ENCODE measurements around the gene ABCA5.

ABCA5 gene

GRCh38 chr17:69336580-69336979, 9.6 kb upstream of the ABCA5 start:
- H3K4me1 ChIP-seq (ENCODE audit: insufficient read depth, low read length), result no peaks in the 10 kb centered on the region
- ATAC-seq (ENCODE audit: insufficient read depth, low read depth), result no peak

GRCh38 chr17:69335058-69335457, 8.1 kb upstream of the ABCA5 start:
- Histone ChIP-seq H3K9me3 (ENCODE audit: insufficient read depth, low read length, severe bottlenecking) (peaks cover 9% of the 10 kb centered on the region), H3K27ac (ENCODE audit: low read length) (no peak overlapping the region), H3K4me1 (ENCODE audit: insufficient read depth, low read length) (no peaks in the 10 kb centered on the region), H3K27me3 (ENCODE audit: insufficient read depth, low read length, poor library complexity) (peaks cover 5% of the 10 kb centered on the region), H3K79me2 (ENCODE audit: insufficient read depth, low read length) (no peaks in the 10 kb centered on the region), H3K4me2 (ENCODE audit: insufficient read depth, low read length) (no peak overlapping the region), H2AFZ (ENCODE audit: low read depth, low read length) (no peak overlapping the region), H3K36me3 (ENCODE audit: insufficient read depth, low read length) (no peaks in the 10 kb centered on the region), H3K4me3 (ENCODE audit: low read depth in 1 of 2, low read length in 2 of 2) (no peak overlapping the region), H4K20me1 (ENCODE audit: insufficient read depth, low read length) (no peaks in the 10 kb centered on the region), H3K9ac (ENCODE audit: low read depth, low read length) (no peak overlapping the region)
- TF ChIP-seq CTCF (IDR thresholded peaks at IDR 0.05; ENCODE audit: borderline replicate concordance, extremely low read depth, low read length, poor library complexity, severe bottlenecking) (peak; percentile 15), EZH2 (IDR thresholded peaks at IDR 0.05; ENCODE audit: borderline replicate concordance, low read depth, low read length, severe bottlenecking) (no peak)
- ATAC-seq (ENCODE audit: insufficient read depth, low read depth), result no peak
- DNase-seq, result no peak

More at GRCh38 chr17:69336580-69336979, 9.6 kb upstream of the ABCA5 start:
- no peaks in the 10 kb centered on the region for H3K79me2 ChIP-seq (ENCODE audit: insufficient read depth, low read length)
- H2AFZ ChIP-seq (ENCODE audit: low read depth, low read length), result no peak overlapping the region
- no peak overlapping the region for H3K27ac ChIP-seq (ENCODE audit: low read length)
- DNase-seq, result no peak
- H4K20me1 ChIP-seq (ENCODE audit: insufficient read depth, low read length), result no peaks in the 10 kb centered on the region
- TF ChIP-seq EZH2 (IDR thresholded peaks at IDR 0.05; ENCODE audit: borderline replicate concordance, low read depth, low read length, severe bottlenecking), result no peak
- TF ChIP-seq CTCF (IDR thresholded peaks at IDR 0.05; ENCODE audit: borderline replicate concordance, extremely low read depth, low read length, poor library complexity, severe bottlenecking), result no peak
- no peak overlapping the region for H3K4me3 ChIP-seq (ENCODE audit: low read depth in 1 of 2, low read length in 2 of 2)
- no peak overlapping the region for H3K4me2 ChIP-seq (ENCODE audit: insufficient read depth, low read length)
- no peaks in the 10 kb centered on the region for H3K36me3 ChIP-seq (ENCODE audit: insufficient read depth, low read length)
- H3K27me3 ChIP-seq (ENCODE audit: insufficient read depth, low read length, poor library complexity), result peaks cover 8% of the 10 kb centered on the region
- peaks cover 9% of the 10 kb centered on the region for H3K9me3 ChIP-seq (ENCODE audit: insufficient read depth, low read length, severe bottlenecking)
- no peak overlapping the region for H3K9ac ChIP-seq (ENCODE audit: low read depth, low read length)

GRCh38 chr17:69333561-69333960, 6.6 kb upstream of the ABCA5 start:
- H3K36me3 ChIP-seq (ENCODE audit: insufficient read depth, low read length), result no peaks in the 10 kb centered on the region
- H3K9ac ChIP-seq (ENCODE audit: low read depth, low read length), result no peak overlapping the region
- no peak overlapping the region for H2AFZ ChIP-seq (ENCODE audit: low read depth, low read length)
- H3K27me3 ChIP-seq (ENCODE audit: insufficient read depth, low read length, poor library complexity), result peaks cover 5% of the 10 kb centered on the region
- ATAC-seq (ENCODE audit: insufficient read depth, low read depth) (no peak), DNase-seq (no peak)
- no peak overlapping the region for H3K27ac ChIP-seq (ENCODE audit: low read length)
- no peak overlapping the region for H3K4me2 ChIP-seq (ENCODE audit: insufficient read depth, low read length)
- H4K20me1 ChIP-seq (ENCODE audit: insufficient read depth, low read length), result no peaks in the 10 kb centered on the region
- H3K79me2 ChIP-seq (ENCODE audit: insufficient read depth, low read length), result no peaks in the 10 kb centered on the region
- H3K9me3 ChIP-seq (ENCODE audit: insufficient read depth, low read length, severe bottlenecking), result peaks cover 9% of the 10 kb centered on the region
- H3K4me3 ChIP-seq (ENCODE audit: low read depth in 1 of 2, low read length in 2 of 2), result no peak overlapping the region
- no peak for TF ChIP-seq EZH2 (IDR thresholded peaks at IDR 0.05; ENCODE audit: borderline replicate concordance, low read depth, low read length, severe bottlenecking)
- TF ChIP-seq CTCF (IDR thresholded peaks at IDR 0.05; ENCODE audit: borderline replicate concordance, extremely low read depth, low read length, poor library complexity, severe bottlenecking), result no peak
- no peaks in the 10 kb centered on the region for H3K4me1 ChIP-seq (ENCODE audit: insufficient read depth, low read length)

GRCh38 chr17:69331756-69332155, 4.8 kb upstream of the ABCA5 start:
- ATAC-seq (ENCODE audit: insufficient read depth, low read depth), result no peak
- H3K27me3 ChIP-seq (ENCODE audit: insufficient read depth, low read length, poor library complexity), result peaks cover 11% of the 10 kb centered on the region
- no peak overlapping the region for H3K4me2 ChIP-seq (ENCODE audit: insufficient read depth, low read length)
- peaks cover 12% of the 10 kb centered on the region for H3K4me1 ChIP-seq (ENCODE audit: insufficient read depth, low read length)
- no peak for DNase-seq
- no peak overlapping the region for H3K27ac ChIP-seq (ENCODE audit: low read length)
- H3K36me3 ChIP-seq (ENCODE audit: insufficient read depth, low read length), result no peaks in the 10 kb centered on the region
- TF ChIP-seq CTCF (IDR thresholded peaks at IDR 0.05; ENCODE audit: borderline replicate concordance, extremely low read depth, low read length, poor library complexity, severe bottlenecking), result no peak
- TF ChIP-seq EZH2 (IDR thresholded peaks at IDR 0.05; ENCODE audit: borderline replicate concordance, low read depth, low read length, severe bottlenecking), result no peak
- H3K4me3 ChIP-seq (ENCODE audit: low read depth in 1 of 2, low read length in 2 of 2), result no peak overlapping the region
- H4K20me1 ChIP-seq (ENCODE audit: insufficient read depth, low read length), result no peaks in the 10 kb centered on the region
- no peak overlapping the region for H3K9ac ChIP-seq (ENCODE audit: low read depth, low read length)
- peaks cover 3% of the 10 kb centered on the region for H3K9me3 ChIP-seq (ENCODE audit: insufficient read depth, low read length, severe bottlenecking)
- no peak overlapping the region for H2AFZ ChIP-seq (ENCODE audit: low read depth, low read length)
- no peaks in the 10 kb centered on the region for H3K79me2 ChIP-seq (ENCODE audit: insufficient read depth, low read length)
